Vagina (tissue), 2 donors: ENCODE measurements around the gene ERRFI1. TPM values are rescaled to one million over a fixed set of nuclear protein-coding genes. Genes with fewer than 3 reads are reported as not detected.

ENCODE experiments used
- DNase-seq, 2 donors: peaks; one replicate each; pipeline ENCODE4 v3.0.0-alpha.2; 2017; ENCODE audit errors: extremely low spot score in 2 of 2
- H3K27ac ChIP-seq: fragments of 200-600 bp; sonication (generic); one replicate; pipeline ENCODE4 v1.5.1; 2019
- H3K27me3 ChIP-seq: fragments of 200-600 bp; sonication (generic); one replicate; pipeline ENCODE4 v1.5.1; 2019
- H3K36me3 ChIP-seq, 2 donors: fragments of 200-600 bp; sonication (generic); one replicate each; pipeline ENCODE4 v1.5.1; 2017 to 2019
- H3K4me1 ChIP-seq: fragments of 200-600 bp; sonication (generic); one replicate; pipeline ENCODE4 v1.5.1; 2019
- H3K4me3 ChIP-seq, 2 donors: fragments of 200-600 bp; sonication (generic); 1 replicate in 1 of 2; 2 replicates in 1 of 2; pipeline ENCODE4 v1.5.1; 2016 to 2019
- H3K9me3 ChIP-seq: fragments of 200-600 bp; sonication (generic); one replicate; pipeline ENCODE4 v1.5.1; 2019
- POLR2A ChIP-seq, 2 donors: fragments of 450-650 bp; IDR thresholded peaks; one replicate each; pipeline ENCODE4 v1.6.1; 2017; ENCODE audit warnings: antibody characterized with exemption in 2 of 2, mild to moderate bottlenecking in 2 of 2, moderate library complexity in 2 of 2
- POLR2AphosphoS5 ChIP-seq, 2 donors: sonication (generic); formaldehyde crosslinking; IDR thresholded peaks; one replicate each; pipeline ENCODE4 v1.9.0; 2017; ENCODE audit warnings: antibody characterized with exemption in 2 of 2, mild to moderate bottlenecking in 2 of 2, low read depth in 1 of 2; ENCODE audit not compliant: insufficient read depth in 1 of 2
- intact Hi-C: fragments of 100-400 bp; cut with DNase I; formaldehyde crosslinking; loops from one replicate; pipeline ENCODE4 v1.15.1; 2023
- total RNA-seq: library from RNA; depleted of rRNA; stranded (reverse); fragments of >200 nt; gene quantifications from one replicate; pipeline ENCODE4 v1.2.3, GENCODE V29; 2016
- TF ChIP-seq, protein P1 (sequence below), 3 experiments: fragments of 450-650 bp in 2 of 3; fragments of 200-600 bp in 1 of 3; sonication (generic) in 1 of 3; IDR thresholded peaks; one replicate each; pipeline ENCODE4 v1.5.1; 2017 to 2019; ENCODE audit warnings: antibody characterized with exemption in 3 of 3, mild to moderate bottlenecking in 2 of 3, moderate library complexity in 2 of 3

Gene ERRFI1
- total RNA-seq, 1 donor from 2014 or later = 160 TPM

DNA sequence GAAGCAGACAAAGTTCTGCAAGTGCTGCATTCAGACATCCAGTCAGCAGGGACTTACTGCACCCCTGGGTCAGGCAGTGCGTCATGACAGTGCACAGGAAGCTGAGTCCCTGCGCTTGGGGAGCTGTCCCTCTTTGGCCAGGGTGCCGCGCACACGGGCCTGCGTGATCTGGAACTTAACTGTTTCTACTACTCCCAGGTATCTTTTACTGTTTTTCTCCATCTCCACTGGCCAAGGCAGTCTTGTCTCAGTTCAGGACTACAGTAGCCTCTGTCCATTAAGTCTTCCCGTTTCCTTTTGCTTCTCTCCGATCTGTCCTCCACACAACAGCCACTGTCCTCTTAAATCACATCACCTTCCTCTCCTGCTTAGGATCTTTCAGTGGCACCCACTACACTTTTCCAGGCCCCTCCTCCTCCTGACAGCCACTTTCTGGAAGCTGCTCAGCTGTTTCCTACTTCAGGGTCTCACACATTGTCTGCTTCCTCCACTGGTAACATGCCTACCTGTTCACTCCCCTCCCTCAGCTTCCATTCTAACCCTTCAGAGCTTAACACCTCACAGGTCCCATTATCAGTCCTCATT lies 15.9 kb downstream of the ERRFI1 start:
- no peaks in the 10 kb centered on the region for H3K27me3 ChIP-seq
- TF ChIP-seq POLR2AphosphoS5 (IDR thresholded peaks at IDR 0.05; ENCODE audit: insufficient read depth in 1 of 2, low read depth in 1 of 2) (no peak), POLR2A (IDR thresholded peaks at IDR 0.05) (no peak)
- TF ChIP-seq, protein P1, sequence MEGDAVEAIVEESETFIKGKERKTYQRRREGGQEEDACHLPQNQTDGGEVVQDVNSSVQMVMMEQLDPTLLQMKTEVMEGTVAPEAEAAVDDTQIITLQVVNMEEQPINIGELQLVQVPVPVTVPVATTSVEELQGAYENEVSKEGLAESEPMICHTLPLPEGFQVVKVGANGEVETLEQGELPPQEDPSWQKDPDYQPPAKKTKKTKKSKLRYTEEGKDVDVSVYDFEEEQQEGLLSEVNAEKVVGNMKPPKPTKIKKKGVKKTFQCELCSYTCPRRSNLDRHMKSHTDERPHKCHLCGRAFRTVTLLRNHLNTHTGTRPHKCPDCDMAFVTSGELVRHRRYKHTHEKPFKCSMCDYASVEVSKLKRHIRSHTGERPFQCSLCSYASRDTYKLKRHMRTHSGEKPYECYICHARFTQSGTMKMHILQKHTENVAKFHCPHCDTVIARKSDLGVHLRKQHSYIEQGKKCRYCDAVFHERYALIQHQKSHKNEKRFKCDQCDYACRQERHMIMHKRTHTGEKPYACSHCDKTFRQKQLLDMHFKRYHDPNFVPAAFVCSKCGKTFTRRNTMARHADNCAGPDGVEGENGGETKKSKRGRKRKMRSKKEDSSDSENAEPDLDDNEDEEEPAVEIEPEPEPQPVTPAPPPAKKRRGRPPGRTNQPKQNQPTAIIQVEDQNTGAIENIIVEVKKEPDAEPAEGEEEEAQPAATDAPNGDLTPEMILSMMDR (IDR thresholded peaks at IDR 0.05) = no peak
- H3K4me3 ChIP-seq = no peak overlapping the region
- intact Hi-C loops = no loop called here
- peaks cover 0 to 54% of the 10 kb centered on the region in 2 donors for H3K36me3 ChIP-seq
- H3K27ac ChIP-seq = no peak overlapping the region
- no peaks in the 10 kb centered on the region for H3K9me3 ChIP-seq
- no peak for DNase-seq
- H3K4me1 ChIP-seq = peaks cover 37% of the 10 kb centered on the region

DNA sequence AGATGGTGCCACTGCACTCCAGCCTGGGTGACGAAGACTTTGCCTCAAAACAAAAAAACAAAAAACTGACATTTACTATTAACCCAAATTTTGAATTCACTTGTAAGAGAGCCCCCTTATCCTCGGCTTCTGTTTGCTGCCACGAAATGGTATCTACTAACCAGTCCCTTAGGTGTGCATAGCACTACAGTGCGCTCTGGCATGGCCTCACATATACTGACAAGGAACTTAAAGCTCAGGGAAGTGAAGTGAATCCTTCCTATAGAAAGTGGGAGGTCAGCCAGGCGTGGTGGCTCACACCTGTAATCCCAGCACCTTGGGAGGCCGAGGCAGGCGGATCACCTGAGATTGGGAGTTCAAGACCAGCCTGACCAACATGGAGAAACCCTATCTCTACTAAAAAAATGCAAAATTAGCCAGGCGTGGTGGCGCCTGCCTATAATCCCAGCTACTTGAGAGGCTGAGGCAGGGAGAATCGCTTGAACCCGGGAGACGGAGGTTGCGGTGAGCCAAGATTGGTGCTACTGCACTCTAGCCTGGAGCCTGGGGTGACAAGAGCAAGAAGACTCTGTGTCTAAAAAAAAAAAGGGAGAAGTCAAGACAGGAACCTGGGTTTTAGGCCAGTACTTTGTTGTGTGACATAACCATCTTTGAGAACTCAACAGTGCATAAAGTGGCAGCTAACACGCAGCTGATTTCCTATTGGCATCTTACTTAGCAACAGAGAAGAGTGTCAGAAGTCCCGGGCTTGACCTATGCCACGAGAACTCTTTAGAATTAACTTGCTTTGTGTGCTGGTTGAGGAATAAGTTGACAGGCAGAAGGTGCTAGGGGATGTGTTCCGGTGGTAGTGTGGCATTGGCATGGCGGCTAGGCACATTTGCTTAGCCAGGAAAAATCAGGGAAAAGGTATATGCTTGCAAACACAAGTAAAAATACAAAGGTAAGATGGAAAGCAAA lies 16.8 kb downstream of the ERRFI1 start:
- intact Hi-C loops = no loop called here
- Histone ChIP-seq H3K36me3 (peaks cover 0 to 54% of the 10 kb centered on the region in 2 donors), H3K27ac (peak overlapping the region; percentile 22), H3K4me1 (peaks cover 35% of the 10 kb centered on the region), H3K9me3 (no peaks in the 10 kb centered on the region), H3K4me3 (no peak overlapping the region), H3K27me3 (no peaks in the 10 kb centered on the region)
- TF ChIP-seq, protein P1 (IDR thresholded peaks at IDR 0.05) = no peak
- no peak for TF ChIP-seq POLR2AphosphoS5 (IDR thresholded peaks at IDR 0.05; ENCODE audit: insufficient read depth in 1 of 2, low read depth in 1 of 2)
- TF ChIP-seq POLR2A (IDR thresholded peaks at IDR 0.05) = no peak
- DNase-seq = no peak

DNA sequence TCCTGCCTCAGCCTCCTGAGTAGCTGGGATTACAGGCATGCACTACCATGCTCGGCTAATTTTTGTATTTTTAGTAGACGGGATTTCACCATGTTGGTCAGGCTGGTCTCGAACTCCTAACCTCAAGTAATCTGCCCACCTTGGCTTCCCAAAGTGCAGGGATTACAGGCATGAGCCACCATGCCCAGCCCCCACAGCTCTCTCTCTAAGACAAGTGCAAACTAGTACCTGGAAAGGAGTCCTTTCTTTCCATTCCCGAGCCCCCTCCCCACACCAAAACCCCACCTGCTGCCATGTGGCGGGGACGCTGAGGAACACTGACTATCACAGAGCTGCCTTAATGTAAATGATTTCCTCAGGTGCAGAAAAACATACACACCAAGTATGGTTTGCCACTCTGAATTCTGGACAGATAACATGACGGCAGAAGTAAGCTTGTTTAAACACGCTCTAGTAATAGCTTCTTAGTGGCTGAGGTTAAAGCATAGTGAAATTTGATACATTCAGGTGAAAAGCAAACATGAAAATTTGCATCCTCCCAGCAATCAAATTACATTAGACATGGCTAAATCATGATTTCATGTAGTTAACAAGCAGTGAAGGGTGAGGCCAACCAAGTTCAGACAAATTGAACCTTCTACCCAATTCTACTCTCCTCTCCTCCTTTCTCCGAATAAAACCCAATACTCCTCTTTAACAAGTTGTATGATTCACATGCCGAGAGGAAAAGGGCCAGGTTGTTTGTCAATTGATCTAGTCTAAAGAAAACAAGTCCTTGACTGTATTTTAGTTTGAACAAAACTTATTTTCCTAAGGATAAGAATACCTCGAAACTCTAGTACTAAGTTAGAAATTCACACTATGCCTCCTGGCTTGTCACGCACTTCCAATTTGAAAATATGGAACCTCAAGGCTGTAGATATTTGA lies 19.8 kb downstream of the ERRFI1 start:
- peaks cover 57% of the 10 kb centered on the region for H3K4me1 ChIP-seq
- no peaks in the 10 kb centered on the region for H3K9me3 ChIP-seq
- intact Hi-C loops = no loop called here
- DNase-seq = no peak
- peaks cover 0 to 24% of the 10 kb centered on the region in 2 donors for H3K36me3 ChIP-seq
- H3K27me3 ChIP-seq = no peaks in the 10 kb centered on the region
- H3K4me3 ChIP-seq = no peak overlapping the region
- TF ChIP-seq, protein P1 (IDR thresholded peaks at IDR 0.05) = no peak
- TF ChIP-seq POLR2AphosphoS5 (IDR thresholded peaks at IDR 0.05; ENCODE audit: insufficient read depth in 1 of 2, low read depth in 1 of 2) = peak in 1 of 2 donors; percentile 12
- H3K27ac ChIP-seq = peak overlapping the region; percentile 78

DNA sequence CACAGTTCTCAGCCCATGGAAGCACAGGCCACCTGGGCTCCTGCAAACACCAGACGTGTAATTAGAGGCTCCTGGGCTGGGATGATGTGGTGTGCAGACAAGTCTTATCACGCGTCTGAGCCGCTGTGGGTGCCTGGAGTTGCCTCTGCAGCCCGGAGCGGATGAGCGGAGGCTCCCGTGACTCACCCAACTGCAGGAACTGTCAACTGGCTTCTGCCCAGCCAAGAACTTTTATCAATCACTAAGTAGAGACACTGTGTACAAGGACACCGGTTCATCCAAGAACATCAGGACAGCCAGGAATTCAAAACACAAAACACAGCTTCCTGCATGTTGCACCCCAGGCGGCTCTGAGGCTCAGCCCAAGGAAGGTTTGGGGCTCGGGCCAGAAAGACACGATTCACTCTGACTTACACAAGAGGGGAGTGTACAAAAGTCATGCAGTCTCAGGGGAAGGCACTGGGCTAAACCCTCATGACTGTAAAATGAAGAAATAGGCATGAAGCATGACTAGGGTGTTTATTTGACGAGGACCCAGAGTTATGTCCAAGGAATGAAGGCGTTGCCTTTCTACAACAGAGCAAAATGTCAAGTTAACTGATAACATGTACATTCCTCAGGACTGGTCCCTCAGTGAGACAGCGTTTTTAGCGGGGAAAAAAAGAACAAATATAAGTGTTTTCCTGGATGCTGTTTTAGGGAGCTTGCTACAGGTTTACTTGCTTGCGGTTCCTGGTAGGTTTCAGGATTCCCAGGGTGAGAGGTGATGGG lies 21.1 kb downstream of the ERRFI1 start:
- intact Hi-C loops = no loop called here
- DNase-seq = peak in 1 of 2 donors; percentile 99
- Histone ChIP-seq H3K27ac (peak overlapping the region; percentile 85), H3K4me1 (peaks cover 57% of the 10 kb centered on the region), H3K36me3 (peaks cover 0 to 14% of the 10 kb centered on the region in 2 donors), H3K4me3 (no peak overlapping the region), H3K27me3 (no peaks in the 10 kb centered on the region), H3K9me3 (no peaks in the 10 kb centered on the region)
- TF ChIP-seq POLR2A (IDR thresholded peaks at IDR 0.05) (no peak), POLR2AphosphoS5 (IDR thresholded peaks at IDR 0.05; ENCODE audit: insufficient read depth in 1 of 2, low read depth in 1 of 2) (peak; percentile 90 to 92)
- TF ChIP-seq, protein P1 (IDR thresholded peaks at IDR 0.05) = peak in 1 of 3 experiments; percentile 3
